ENCODE results near the gene UPK1A.

- TF ChIP-seq POLR2A (IDR thresholded peaks at IDR 0.05; ENCODE audit: low read depth, low read length) (no peak), TAF1 (IDR thresholded peaks at IDR 0.05; ENCODE audit: borderline replicate concordance, low read depth, low read length) (no peak)
Measured at GRCh38 chr19:35696835-35697234, 30.5 kb downstream of the UPK1A start.
